HG03045 (cell line): ENCODE results near the gene SLC12A7.
"Not testable (repeated sequence)": the region's sequence is repeated elsewhere in the genome, so short reads cannot be mapped to it uniquely, and the experiment has no call there.

Source experiments
- ATAC-seq: cut with Tn5 transposase; IDR thresholded peaks from one replicate; pipeline ENCODE4 v1.9.1; 2021; ENCODE audit warnings: mild to moderate bottlenecking, moderate library complexity; ENCODE audit not compliant: unreplicated experiment

The SLC12A7 gene

DNA sequence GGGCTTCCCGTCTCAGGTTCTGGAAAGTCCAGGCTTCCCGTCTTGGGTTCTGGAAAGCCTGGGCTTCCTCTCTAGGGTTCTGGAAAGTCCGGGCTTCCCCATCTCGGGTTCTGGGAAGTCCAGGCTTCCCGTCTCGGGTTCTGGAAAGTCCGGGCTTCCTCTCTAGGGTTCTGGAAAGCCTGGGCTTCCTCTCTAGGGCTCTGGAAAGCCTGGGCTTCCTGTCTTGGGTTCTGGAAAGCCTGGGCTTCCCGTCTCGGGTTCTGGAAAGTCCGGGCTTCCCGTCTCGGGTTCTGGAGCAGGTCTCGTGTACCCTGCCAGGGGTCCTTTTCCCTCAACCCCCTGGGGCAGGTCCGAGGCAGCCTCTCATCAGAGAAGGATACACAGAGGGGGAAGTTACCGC, 28.8 kb downstream of the SLC12A7 start:
- not testable (repeated sequence) for ATAC-seq

DNA sequence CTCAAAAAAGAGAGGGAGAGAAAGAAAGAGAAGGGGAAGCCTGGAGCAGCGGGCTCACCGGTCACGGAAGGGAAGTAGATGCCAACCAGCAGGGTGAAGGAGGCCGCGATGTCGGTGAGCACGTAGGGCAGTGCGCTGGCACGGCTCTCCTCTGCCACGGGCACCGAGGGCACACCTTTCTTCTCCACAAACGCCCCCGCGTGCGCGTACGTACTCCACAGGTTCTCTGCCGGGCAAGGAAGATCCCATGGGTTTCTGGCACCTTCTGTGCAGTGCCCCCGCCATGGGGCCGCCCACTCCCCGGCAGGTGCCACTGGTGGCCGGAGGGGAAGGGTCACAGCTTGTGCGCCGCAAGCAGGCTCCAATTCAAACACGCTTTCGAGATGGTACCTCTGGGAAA, 30.3 kb downstream of the SLC12A7 start:
- no peak for ATAC-seq

DNA sequence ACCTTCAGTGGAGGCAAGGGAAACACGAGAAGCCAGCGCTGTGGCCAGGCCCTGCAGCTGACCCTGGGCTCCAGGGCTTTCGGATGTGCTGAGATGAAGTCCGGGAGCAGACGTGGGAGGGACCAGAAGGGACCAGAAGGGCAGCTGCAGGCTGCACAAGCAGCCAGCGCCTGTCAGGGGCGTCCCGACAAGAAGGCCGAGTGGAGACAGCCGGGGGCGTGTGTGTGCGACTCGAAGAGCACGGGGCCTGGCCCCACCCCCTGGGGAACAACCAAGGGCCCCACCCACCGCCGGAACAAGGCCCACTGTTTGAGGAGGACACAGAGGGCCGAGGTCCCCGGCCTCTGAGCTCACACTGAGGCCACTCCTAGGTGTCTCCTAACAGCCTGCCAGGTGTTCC, 31.4 kb downstream of the SLC12A7 start:
- no peak for ATAC-seq

DNA sequence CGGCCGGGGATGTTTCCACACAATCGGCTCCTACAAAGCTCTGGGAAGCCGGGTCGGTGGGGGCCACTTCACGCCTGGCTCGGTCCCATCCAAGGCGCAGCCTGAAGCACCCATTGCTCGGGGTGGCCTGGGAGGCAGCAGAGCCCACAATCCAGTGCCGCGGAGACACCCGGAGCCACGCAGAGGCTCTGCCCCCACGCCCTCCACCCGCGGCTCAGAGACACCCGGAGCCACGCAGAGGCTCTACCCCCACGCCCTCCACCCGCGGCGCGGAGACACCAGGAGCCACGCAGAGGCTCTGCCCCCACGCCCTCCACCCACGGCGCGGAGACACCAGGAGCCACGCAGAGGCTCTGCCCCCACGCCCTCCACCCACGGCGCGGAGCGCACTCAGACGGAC, 31.9 kb downstream of the SLC12A7 start:
- ATAC-seq: no peak

DNA sequence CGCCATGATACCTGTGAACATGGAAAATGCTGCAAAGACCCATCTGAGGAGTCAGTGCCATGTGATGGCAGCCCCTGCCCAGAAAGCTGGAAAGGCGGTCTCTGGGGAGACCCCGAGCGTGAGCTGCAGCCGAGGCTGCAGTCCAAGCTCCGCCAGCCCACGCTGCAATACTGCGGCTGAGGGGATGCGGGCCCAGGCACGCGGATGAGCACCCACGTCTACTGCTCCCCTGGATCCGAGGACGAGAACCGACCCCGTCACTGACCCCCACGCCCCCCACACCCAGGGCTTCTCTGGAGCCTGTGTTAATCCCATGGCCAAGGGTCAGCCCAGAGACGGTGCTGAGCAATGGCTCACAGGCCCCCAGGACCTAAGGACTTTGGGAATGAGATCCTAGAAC, 32.4 kb downstream of the SLC12A7 start:
- ATAC-seq: no peak

DNA sequence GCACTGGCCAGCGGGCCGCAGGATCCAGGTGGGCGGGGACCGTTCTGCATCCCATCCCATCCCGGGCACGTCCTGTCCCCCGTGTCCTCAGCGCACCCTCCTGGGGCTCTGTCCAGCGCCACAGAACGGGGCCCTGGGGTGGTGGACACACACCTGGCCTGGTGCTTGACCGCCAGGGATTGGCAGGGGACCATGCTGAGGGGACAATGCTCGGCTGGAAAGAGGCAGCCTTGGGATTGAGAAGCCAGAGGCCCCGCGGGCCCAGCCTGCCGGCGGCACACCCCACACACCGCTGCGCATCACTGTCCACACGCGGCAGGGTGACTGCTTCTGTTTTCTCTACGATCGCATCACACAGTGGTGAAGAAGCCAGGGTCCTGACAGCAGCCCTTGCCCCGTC, 33.0 kb downstream of the SLC12A7 start:
- ATAC-seq: no peak

DNA sequence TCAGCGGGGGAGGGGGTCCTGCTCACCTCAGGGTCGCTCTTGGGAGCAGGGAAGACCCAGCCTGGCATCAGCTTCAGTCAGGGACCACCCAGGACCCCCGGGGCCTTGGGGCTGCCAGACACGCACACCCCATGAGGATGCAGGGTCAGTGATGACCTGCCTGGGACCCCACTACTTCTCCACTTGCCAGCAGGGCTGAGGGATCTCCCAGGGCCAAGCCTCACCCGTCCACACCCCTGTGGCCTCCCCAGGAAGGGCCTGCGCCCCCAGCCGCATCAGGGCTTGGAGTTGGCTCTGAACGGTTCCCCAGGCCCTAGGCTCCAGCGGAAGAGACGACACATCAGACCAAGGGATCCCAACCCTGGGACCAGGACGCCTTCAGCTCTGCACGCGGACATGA, 33.7 kb downstream of the SLC12A7 start:
- no peak for ATAC-seq

DNA sequence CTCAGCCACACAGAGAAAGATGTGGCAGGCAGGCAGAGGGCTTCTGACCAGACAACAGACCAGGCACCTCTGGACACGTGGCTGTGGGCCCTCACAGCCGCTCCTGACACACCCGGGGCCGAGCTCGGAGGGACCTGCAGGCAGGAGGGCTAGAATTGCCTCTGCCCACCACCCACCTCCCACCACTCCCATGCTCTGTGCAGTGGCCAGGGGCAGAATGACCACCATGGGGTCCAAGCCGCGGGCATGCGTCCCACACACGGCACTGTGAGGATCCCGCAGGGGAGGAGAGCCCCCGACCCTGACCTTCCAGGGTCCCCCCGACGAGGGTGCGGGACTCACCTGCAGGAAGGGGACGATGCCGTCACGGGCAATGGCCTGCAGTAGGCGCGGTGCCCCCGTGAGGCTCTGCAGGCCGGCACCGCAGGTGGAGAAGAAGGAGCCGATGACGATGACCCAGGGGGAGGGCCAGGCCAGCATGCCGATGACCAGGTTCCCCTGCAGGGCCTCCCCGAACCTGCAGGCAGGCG, 34.3 kb downstream of the SLC12A7 start:
- ATAC-seq: no peak

DNA sequence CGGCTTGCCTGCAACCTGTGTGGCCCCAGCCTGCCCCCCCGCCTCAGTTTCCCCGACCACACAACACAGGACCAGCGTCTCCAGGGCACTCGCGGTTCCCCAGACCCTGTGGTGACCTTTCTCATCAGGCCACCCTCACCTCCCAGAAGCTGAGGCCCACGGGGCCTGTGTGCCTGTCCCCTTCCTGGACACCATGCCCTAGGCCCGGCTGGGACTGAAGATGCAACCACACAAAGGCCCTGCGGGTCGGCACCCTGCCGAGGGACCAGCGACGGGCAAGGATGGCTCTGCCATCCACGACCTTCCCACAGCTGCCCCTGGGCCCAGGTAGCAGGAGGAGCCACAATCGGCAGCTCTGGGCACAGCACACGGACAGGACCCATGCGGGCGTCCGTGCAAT, 34.8 kb downstream of the SLC12A7 start:
- no peak for ATAC-seq

DNA sequence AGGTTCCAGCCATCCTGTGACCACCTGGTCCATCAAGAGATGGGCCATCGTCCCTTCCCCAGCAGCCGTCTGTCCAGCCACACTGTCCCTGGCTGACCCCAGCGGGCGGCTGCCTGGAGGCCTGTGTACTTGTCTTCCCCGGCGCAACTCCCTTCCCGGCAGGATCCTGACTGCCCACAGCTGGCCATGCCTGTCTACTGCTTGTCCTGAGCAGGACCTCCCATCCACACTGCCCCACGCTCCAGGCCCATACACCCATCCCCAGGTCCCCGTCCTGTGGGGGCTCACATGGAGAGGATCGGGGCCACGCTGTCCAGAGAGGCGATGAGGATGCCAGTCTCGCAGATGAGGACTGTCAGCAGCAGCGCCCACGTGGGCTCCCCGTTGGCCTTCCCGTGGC, 35.5 kb downstream of the SLC12A7 start:
- ATAC-seq: no peak

DNA sequence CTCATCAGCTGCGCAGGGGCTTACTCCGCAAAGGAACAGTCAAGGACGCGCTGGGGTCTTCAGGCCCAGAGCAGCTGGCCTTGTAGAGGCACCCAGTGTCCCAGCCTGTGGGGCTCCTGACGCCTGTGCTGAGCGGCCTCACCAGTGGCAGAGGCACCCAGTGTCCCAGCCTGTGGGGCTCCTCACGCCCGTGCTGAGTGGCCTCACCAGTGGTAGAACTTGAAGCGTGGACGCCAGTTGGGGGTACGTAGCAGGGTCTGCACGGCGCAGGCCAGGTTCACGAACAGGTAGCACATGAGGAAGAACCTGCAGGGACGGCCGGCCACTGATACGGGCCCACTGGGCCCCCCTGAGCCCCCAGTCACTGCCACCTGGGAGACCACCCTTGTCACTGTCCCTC, 35.9 kb downstream of the SLC12A7 start:
- no peak for ATAC-seq

DNA sequence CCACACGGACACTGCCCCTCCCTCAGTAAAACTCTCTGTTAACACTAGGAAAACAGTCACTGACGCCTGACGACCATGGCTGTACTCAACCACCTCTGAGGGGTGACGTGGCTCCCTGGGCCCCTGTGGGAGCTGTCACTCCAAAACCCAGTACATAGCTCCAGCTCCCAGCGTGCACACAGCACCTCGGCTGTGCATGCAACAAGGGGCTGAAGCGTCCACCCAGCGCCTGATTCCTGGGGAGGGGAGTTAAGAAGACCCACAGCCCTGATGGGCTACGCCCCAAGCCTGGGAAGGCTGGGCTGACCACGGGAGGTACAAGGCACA, 36.3 kb downstream of the SLC12A7 start:
- no peak for ATAC-seq

DNA sequence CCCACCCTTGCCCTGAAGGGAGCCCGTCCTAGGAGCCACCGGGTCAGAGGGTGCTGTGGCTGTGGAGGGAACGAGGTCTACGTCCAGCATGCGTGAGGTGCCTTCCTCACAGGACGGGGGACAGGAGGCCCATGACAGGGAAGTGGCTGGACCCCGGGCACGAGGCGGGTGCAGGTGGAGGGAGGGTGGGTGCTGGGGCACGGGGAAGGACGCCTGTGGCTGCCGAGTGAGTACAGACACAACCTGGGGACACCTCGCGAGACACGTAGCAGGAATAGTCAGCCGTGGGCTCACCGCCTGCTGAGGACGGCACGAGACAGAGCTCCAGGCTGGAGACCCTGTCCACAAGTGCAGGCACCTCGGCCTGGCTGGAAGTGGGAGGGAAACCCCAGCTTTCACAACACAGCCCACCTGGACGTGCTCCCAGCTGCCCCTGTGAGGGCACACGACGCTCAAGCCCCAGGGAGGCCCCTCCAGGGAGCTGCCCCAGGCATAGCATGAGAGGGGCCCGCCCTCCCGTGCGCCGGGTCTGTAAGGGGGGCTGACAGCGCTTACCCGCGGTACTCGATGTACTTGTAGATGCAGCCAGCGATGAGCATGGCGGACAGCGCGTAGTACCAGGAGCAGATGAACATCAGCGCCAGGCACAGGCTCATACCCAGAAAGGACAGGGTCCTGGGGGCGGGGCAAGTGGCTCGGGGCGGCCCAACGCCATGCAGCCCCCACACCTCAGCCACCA, 36.9 kb downstream of the SLC12A7 start:
- no peak for ATAC-seq

DNA sequence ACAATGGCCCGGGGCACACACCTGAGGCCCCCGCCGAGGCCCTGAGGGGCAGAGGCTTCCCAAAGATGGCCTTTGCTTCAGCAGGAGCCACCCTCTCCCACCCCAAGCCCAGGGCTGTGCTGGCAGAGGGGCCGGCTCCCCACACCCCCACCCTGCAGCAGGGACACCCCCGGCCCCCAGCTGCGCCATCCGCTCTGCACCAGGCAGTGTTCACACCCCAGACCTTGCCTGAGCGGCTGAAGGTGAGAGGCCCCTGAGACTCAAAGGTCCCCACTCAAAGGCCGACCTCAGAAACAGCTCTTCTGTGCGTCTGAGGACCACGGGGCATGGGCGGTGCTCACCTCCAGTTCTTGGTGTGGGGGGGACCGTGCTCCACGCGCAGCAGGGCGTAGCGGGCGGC, 37.6 kb downstream of the SLC12A7 start:
- no peak for ATAC-seq

DNA sequence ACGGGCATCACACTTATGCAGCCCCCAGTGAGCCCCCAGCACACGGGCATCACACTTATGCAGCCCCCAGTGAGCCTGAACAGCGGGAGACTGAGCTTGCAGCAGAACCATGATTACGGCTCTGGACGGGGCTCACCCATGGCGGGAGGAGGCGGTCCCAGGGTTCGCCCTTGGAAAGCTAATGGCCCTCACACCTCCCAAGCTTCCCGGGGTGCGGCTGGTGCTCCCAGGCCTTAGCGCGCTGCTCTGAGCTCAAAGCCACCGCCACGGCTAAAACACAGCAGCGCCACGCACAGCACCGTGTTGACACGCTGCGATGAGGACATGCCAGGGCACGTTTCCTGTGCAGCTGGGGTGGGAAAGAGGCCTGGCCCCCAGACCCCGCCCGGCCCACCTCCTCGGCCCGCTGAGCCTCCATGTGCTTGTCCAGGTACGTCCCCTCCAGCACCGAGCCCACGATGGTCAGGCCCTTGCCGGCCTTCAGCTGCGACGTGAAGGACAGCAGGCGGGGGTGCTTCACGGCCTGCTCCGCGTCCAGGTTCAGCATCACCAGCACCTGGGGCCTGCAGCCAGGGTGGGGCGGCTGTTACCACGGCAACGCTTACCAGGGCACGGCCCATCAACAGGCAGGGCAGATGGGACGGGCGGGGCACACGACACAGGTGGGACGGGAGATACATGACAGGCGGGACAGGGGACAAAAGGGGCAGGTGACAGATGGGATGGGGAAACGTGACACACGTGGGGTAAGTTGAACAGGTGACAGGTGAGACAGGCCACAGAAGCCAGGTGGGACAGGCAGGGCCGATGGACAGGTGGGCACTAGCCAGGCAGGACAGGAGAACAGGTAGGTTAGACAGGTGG, 38.4 kb downstream of the SLC12A7 start:
- no peak for ATAC-seq

DNA sequence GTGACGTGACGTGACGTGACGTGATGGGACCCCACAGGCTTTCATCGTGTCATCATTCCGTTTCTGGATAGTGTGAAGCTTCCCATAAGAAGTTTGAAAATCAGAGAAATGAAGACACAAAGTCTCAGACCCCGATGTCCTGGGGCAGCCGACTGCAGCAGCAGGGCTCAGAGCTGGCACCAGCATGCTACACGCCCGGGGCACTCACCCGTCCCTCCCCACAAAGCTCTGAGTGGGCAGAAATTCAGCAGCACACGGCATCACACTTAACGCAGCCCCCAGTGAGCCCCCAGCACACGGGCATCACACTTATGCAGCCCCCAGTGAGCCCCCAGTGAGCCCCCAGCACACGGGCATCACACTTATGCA, 42.2 kb downstream of the SLC12A7 start:
- no peak for ATAC-seq

DNA sequence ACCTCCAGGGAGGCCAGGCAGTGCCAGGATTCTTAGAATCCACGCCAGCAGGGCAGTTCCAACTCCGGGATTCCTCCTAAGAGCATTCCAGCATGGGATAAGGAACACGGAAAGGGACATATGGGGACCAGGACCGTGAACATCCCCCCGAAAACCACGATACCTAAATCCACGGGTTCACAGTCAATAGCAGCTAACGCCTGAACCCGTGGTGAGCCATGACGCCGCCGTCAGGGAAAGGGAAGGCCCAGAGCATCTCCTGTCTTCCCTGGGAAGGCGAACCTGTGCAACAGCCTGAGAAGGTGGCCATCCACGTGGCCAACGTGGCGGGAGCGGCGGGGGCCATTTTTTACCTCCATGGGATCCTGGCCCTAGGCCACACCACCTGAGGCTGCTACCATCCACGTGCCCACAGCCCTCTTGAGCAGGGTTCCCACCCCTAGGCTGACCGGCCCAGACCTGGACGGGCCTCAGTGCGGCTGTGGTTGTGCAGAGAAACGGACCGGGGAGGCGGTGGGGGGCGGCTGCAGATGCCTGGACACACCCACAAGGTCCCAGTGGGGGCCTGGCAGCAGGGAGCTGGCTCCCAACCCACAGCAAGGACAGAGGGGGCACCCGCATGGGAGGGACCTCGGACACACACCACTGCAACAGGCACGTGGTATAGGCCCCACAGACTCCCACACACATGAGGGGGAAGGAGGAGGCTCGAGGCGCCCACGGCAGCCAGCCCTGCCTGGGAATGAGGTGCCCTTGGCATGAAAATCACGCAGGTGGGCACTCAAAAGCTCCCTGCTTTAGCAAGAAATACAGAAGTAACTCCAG, 42.8 kb downstream of the SLC12A7 start:
- no peak for ATAC-seq

DNA sequence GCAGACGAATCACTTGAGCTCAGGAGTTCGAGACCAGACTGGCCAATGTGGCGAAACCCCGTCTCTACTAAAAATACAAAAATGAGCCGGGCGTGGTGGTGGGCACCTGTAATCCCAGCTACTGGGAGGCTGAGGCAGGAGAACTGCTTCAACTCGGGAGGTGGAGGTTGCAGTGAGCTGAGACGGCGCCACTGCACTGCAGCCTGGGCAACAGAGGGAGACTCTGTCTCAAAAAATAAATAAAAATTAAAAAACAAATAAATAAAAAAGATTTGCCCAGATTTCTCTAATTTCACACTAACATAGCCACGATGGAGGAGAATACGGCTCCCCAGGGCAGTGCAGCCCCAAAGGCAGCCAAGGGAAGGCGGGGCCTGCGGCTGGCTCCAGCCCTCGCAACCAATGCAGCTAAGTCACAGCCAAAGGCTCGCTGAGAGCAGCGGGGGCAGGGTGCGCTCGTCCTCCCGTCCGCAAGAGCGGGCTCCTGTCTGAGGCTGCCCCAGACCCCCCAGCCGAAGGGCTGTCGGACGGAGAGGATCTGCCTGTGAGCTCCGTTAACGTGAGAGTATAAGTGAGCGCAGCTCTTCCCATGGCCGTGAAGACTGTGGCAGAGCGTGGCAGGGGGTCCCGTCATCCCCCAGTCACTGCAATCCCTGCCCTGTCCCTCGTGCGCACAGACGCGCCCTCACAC, 43.5 kb downstream of the SLC12A7 start:
- no peak for ATAC-seq

DNA sequence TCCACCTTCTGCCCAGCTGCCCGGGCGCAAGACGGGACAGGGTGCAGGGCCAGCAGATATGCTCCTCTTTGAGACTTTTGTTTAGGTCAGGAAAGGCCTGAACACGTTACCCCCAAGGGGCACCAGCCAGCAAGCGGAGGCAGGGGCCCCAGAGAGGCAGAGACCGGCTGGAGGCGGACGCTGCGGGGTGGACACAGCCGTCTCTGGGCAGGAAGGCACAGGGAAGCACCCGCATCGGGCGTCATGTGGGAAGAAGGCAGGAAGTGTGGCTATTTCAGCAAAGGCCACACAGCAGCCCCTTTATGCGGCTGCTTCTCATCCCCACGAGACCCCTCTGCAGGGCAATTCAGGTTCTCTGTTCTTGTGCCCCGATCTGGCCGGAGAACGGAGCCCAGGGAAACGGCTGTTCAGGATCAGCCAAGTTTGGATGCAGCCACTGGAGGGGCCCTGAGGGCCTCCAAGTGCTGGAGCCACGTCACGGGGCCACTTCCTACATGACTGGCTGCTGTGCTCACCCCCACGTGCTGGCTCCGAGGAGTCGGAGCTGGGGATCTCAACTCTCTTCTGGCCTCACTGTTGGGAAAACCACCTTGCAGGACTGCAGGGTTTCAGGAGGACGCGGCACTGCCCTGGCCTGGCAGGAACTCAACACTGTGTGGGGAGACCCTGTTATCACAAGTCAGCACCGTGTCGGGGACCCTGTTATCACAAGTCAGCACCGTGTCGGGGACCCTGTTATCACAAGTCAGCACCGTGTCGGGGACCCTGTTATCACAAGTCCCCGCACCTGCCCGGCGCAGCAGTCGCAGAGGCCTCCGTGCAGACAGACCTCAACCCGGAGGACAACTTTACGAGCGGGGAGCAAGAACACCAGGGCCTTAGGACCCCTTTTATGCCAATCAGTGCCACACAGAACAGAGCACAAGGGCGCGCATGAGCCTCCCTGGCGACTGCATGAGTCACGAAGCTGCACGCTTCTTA, 44.4 kb downstream of the SLC12A7 start:
- no peak for ATAC-seq

DNA sequence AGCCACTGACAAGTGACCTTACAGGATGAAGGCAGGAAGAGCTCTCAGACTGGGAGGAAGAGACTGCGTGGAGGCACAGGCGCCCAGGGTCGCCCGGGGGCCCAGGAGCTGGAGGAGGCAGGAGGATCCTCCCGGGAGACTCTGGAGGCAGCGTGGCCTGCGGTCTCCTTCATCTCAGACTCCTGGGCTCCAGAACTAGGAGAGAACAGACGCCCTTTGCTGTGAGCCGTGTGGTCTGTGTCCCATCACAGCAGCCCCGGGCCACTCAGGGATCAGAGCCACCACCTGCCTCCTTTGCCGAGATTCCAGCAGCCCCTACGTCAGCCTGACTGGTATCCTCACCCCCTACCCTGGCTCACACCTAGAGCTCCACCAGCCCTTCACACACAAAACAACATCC, 45.2 kb downstream of the SLC12A7 start:
- ATAC-seq: no peak
